GM19023 (cell line): ENCODE results near the gene TSPAN7.

Source experiments
- ATAC-seq: cut with Tn5 transposase; IDR thresholded peaks from one replicate; pipeline ENCODE4 v1.9.1; 2021; ENCODE audit warnings: mild to moderate bottlenecking, moderate library complexity; ENCODE audit not compliant: unreplicated experiment

TSPAN7 gene

DNA sequence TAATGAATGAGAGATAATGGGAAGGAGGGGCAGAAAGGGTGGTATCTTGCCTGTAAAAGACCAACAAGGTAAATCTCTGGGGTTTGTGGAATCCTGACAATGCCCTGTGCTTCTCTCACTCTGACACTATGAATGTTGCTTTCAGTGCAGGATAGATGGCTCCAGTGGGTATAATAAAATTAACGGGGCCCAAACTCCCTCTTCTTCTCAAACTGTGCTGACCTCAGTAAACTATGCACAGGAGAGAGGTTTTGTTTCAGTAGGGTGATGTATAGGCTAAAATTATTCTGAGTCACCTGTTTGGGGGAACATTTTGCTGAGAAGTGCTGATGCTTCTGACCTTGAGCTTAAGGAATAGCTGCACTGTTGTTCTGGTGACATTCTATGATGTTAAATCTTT lies 82.6 kb downstream of the TSPAN7 start:
- ATAC-seq = no peak

DNA sequence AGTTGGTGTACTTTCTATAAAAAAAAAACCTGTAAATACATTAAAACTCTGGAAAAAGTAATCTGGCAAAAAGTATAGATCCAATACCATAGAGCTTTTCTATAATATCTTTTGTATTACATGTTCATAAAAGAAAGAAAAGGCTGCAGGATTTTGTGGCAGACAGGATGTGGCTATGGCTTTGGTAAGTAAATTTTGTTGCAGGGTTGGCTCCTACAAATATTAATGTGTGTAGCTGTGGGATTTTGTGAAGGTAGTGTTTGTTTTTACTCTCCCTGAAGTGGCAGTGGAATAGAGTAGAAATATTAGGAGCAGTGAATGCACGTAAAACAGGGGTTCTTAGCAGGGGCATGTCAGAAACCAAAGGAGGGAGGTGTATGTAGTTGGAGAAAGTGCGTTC lies 84.8 kb downstream of the TSPAN7 start:
- no peak for ATAC-seq

DNA sequence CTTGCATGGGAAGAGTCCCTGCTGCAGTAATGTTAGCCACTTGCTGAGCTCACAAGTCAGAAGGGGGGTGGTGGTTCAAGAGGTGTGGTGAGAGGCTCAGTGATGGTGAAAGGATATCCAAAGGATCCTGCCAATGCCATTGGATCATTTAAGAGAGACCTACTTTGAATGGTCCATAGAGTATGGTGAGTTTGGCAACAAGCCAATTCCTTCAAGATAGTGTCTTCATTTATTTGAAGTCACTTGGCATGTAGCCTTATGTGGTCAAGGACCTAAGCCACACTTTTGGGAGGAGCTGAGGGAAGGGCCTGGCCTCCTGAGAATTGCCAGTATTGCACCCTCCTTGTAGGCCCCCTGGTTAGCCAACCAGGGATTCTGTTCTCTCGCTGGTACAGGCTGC lies 87.9 kb downstream of the TSPAN7 start:
- no peak for ATAC-seq

DNA sequence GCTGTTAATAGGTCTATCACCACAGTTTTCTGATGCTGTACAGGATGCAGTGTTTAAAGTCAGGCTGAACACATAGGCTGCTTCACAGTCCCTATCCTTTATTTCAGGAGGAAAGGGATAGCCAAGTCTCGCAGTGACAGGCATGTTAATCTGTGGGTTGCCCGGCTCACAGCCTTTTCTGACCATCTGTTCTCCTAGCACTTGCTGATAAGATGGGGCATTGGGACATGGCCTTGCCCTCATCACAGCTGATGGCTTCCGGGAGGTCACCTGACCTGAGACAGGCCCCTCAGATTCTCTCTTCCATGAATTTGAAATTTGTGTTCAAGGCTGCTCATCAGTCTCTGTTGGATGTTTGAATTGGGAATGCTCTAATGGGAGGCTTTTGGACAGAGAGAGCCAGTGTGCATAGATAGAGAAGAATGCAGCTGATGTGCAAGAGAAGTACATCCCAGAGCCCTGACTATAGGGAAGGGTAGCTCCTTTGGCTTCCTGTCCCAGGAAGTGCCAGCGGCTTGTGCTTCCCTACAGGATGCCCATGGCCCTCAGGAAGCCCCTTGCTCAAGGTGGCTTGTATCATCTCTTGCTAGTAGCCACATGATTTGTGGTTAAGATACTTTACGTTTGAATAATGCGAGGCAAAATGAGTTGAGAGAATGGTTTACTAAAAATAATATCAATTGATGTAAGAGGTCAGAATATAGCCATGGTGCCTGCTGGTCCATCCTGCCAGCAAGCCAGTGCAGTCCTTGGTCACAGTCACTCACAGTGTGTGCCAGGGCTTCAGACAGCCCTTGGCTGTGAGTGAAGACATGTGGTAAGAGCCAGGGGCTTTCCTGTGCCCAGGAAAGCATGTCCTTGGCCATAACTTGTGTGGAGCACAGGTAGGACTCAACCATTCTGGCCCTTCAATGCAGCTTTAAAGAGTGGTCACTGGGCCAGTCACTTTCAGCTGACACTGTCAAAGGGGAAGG lies 88.6 kb downstream of the TSPAN7 start:
- no peak for ATAC-seq

DNA sequence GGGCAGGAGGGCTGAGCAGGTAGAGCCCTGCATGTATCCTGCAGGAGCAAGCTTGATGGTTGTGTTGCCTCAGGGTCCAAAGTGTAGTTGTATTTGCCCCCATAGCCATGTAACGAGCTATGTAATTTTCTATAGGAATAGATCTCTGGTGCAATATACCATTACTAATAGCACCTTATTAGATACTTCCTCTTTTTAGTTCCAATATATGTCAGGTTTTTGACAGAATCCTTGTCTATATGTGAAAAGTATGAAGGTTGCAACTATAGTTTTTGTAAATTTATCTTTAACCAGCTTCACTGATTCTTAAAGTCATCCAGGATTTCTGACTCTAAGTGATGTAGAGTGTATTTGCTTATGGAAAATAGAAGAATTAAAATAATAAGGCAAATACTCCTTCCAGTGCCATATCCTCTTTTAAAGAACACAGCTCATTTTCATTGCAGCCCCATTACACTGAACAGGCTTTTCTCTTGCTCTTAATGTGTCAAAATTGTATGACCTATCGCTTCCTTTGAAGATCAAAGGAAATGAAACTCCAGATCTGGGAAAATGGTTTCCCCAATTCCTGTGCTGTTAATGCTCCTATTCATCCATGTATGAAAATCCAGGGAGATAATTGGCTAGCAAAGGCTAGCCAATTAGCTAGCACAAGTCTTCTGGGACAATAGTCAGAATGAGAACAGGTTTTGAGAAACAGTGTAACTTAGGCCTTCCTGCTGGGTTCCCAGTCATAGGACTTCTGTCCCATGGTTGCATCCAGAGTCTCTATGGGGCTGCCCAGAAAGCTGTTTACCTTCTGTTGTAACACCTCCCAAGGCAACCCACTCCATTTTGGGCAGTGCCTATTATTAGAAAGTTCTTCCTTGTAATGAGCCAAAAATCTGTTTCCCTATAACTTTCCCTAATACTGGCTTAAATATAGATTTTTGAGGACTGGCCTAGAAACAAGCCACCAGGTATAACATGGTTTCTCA lies 90.6 kb downstream of the TSPAN7 start:
- no peak for ATAC-seq

DNA sequence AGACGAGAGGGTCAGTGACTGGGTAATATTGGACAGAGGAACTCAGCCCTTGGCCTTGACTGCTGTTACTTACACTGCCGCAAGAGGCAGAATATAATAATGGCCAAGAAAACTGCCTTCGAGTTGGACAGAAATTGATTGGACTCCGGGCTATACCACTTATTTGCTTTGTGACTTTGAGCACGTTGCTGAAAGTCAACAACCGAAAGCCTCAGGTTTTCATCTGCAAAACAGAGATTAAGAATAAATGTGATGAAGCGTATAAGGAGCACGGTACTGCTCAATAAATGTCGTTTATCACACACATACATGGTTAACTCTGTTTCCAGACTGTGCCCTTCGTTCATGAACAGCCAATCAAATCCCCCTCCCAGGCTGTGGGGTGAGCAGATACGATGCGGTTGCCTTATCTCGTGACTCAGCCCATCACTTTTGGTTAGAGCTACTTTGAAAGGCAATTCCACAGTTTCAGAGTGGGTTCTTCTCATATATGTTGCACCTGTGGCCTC lies 91.6 kb downstream of the TSPAN7 start:
- no peak for ATAC-seq

DNA sequence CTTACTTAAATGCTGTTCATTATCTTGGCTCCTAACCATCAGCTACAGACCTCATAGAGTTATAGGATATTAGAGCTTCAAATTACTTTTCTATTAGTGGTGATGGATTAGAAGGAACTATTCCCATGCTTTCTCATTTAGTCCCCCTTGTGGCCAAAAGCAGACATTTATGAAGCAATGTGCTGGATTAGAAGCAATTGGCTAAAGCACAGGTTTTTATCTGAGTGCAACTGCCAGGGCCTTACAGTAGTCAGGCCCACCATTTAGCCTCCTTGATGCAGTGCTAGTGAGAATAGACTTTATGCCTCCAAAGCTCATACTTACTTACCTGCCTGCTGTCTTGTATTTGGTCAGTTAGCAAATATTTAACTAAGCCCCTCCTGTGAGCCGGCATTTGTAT lies 93.0 kb downstream of the TSPAN7 start:
- ATAC-seq = no peak

DNA sequence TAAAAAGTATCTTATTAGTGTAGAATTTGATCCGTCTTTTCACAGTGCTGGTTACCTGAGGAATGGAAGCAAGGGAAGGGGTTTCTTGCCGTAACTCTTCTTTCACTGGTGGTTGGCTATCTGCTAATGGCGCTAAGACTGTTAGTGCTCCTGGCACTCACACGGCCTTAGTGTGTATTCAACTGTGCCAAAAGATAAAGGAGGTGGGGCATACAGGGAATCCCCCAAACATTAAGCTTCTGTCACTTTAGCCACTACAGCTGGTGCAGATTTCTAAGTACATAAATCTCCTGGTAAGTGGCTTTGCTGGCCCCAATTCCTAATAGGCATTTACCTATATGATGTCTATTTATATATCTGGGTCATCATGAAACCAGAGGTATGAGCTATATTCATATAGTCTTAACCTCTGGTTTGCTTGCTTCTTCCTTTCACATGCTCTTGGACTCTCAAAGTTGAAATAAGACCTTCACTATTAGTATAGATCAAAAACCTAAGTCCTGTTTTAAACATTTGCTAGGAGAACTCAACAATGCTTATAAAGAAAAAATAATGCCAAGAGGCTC lies 95.1 kb downstream of the TSPAN7 start:
- no peak for ATAC-seq

DNA sequence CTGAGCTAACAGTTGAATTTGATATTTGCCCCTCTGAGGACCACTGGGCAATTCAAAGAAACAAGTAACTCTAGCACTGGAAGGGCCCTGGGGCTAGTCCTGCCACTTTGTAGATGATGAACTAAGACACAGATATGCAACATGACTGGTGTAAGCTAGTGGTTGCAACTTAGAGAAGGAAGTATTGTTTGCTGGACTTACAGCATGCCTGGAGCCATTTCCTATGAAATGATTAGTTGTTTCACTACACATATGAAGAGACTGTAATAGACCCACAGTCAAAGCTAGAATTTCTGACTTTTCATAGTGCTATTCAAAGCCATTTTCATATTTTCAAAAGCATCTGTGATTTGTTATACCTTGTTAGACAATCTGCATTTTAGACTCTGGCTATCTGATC lies 96.2 kb downstream of the TSPAN7 start:
- ATAC-seq = no peak

DNA sequence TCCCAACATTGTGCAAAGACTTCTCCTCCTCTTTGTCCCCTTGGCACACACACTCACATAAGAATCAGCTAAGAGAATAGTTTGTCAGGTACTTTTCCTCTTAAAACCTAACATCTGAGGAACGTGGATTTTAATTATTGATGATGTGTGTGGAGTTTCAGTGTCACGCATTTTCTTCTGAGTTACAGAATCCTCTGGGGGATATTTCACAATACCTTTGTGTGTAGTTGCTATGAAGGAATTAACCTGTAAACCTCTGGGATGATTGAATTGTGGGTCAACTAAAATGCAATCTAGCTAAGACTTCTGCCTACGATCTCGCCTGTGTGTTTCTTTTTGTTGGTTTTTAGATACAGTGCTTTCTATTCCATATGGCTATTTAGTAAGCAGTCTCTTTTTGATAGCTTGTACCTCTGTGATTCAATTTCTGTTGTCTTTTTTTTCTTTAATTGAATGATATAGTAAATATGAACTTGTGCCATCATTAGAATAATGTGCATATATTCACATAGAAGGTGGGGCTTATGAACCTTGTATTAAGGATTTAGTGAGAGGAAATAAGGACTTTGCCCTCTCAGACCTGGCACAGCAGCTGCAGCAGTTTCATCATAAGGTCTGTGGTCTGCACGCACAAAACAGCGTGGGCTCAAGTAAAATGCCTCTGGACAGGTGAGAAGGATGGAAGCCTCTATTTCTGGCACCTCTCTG lies 99.2 kb downstream of the TSPAN7 start:
- no peak for ATAC-seq

DNA sequence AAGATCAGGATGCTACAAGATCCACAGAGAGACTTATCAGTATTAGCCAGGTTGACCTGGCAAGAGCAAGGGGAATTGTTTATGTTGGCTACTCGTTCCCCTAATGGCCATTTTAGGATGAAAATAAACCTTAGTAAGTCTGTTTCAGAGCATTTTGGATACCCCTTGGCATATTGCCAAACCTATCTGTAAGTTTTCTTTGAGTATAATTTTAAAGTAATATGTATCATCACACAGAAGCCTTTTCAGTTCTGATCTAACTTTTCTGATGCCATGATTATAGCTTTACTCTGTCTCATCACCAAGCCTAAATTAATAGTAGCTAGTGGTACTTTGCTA lies 99.7 kb downstream of the TSPAN7 start:
- no peak for ATAC-seq

DNA sequence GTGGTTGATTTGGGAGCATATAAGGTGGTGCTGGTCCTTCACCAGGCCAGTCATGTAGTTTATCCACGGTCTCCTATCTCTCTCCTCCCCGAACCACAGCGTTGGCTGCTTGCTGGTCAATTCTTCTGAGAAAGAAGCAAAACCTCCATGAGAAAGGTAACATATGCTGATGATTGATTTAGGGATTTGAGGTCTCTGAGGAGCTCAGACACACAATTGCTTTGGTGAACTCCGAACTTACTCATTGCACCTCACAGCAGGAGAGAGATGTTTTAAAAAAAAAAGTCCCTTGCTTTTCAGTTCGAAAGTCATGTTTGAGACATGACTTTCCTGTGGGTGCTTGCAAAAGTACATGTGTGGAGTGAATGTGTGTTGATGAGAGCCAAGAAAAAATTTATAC lies 100.2 kb downstream of the TSPAN7 start:
- peak; percentile 38 for ATAC-seq

DNA sequence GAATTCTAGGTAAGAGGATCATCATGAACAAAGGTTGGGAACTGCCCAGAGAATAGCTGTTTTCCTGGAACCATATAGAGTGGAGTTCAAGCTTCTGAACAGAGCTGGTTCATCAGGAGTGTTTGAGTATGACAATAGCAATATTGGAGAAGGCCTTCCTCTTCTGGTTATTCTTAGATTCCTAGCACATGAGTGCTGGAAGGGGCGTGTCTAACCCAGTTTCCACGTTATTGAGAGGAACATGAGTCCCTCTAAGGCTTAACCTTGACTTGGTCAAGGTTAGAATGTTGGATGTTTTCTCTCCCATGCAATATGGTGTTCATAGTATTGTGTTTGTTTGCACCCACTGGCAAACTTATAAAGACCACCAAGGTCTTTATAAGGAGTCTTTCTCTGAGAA lies 101.3 kb downstream of the TSPAN7 start:
- ATAC-seq = no peak

DNA sequence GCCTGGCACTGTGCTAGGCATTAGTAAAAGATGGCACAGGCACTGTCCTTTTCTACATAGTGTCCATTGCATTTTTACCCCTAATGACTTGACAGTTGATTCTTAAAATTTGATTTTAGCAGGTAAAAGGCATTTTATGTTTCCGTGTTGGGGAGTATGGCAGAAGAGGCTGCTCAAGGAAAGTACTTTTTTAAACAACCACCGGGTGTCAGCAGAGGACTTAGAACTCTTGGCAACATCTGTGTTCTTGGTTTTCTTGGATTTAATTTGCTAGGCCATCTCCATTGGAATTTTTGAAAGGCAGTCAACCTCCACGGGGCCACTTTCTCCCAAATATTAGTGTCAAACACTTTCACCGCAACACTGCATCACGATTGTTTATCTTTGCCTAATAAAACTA lies 102.9 kb downstream of the TSPAN7 start:
- ATAC-seq = no peak

DNA sequence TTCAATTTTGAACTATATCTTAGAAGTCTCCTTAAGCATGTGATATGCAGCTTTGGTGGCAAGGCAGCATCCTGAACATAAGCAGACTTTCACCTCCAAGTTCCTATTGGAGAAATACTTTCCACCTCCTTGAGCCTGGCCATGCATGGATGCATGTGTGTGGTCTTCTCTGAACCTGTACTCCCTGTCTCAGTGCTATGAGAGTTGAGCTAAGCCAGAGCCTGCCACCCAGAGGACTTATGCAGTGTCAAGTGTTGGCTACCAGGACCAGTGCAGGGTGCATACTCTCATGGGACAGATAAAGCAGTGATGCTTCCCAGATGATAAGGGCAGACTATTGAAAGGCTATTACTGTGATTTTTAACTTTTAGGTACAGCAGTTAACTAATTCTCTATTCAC lies 105.6 kb downstream of the TSPAN7 start:
- no peak for ATAC-seq

DNA sequence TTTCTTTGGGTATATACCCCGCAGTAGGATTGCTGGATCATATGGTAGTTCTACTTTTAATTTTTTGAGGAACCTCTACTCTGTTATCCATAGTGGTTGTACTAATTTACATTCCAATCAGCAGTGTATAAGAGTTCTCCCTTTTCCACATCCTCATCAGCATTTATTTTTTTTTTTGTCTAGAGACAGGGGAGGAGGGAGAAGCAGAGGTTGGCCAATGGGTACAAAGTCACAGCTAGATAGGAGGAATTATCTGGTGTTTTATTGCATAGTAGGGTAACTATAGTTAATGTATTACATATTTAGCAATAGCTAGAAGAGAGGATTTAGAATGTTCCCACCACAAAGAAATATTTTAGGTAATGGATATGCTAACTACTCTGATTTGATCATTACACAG lies 107.4 kb downstream of the TSPAN7 start:
- ATAC-seq = no peak

DNA sequence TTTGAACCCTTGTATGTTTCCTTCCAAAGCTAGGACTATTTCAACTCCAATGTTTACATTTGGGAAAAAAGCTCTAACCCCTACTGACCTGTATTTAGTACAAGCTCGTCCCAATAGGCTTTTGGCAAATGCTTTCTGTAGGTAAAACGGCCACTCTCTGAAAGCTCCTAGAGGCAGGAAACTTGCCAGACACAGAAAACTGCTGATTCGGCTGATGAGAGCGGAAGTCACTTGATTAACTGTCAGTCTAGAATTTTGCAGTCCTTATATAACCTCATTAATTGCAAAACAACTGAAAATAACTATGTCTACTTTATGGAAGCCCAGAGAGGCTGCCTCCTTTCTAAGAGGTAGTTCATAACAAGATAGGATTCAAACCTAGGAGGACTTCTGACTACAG lies 108.1 kb downstream of the TSPAN7 start:
- no peak for ATAC-seq

DNA sequence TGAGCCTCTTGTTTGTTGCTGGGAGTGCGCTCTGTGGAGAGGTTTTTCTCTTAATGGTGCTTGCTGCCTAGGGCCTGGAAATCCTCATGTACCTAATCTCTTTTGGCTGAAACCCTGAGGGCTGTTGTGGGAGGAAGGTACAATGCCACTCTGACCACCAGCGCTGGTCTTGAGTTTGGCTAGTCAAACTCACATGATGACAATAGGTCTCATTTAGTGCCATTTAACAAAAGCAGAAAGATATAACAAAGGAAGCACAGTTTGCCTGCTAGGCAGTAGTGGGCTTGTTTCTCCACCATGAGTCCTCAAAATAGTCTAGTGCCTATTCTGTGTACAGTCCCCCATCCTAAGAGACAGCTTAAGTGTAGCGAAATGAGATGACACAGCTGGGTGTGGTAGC lies 111.3 kb downstream of the TSPAN7 start:
- ATAC-seq = no peak

DNA sequence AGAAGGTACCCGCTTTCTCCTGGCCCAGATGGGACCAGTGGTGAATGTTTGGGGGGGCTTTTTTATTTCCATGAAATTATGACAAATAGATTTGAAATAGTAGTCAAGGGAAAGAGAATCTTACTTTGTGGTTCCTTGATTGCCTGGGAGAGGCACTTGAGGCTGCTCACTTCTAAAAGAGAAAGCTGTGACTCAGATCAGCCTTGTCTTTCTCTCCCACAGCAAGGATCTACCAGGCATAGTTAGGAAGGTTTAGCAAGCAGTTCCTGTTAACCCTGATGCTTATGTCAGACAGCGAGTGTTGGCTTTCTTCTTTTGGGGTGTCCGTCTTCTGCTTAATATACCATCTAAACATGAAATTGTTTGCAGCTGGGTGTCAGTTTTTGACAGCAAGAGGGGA lies 114.5 kb downstream of the TSPAN7 start:
- no peak for ATAC-seq

DNA sequence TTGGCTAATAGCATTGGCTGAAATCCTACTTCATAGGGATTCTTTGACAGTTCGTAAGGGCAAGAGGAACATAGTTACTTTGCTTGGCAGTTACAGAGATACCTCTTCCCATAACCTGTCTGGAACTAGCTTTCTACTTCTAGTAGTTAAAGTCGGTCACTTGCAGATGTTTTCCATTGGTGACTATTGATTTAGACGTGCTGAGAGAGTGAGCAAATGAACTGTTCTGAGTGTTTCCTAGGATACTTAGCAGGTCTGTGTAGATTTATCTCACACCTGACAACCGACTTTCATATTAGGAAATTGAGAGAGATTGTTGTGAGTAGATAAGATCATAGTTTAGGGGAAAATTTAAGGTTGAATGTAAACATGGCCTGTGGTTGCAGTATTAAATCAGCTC lies 116.8 kb downstream of the TSPAN7 start:
- no peak for ATAC-seq

DNA sequence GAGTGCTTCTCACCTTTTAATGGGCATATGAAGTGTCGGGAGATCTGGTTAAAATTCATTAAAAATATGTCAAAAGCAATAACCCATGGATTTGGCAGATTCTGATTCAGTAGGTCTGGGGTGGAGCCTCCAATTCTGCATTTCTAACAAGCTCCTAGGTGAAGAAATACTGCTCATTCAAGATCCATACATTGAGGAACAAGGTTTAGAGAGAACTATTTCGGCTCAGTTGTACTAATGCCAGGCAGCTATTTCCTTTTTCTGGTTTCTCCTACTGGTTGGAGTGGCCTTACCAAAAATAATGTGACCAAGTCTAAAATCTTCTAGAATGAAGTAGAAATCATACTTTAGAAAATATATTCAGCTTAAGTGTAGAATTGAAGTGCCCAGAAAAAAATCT lies 117.5 kb downstream of the TSPAN7 start:
- no peak for ATAC-seq
